Endothelial cell of umbilical vein (primary cell): Measurements from ENCODE around the gene SKOR1. TPM values are rescaled to one million over a fixed set of nuclear protein-coding genes. Genes with fewer than 3 reads are reported as not detected.

Experiments used
- BruUV-seq: library from RNA; stranded (reverse); fragments of 400-500 nt; replicated peaks from 2 replicates; lab custom pipeline; 2021; lab: Mats Ljungman, UMichigan
- CTCF ChIA-PET: fragments of 300-600, 350-600 bp; sonication (Branson Sonifier 250); formaldehyde crosslinking; loops from one replicate; lab custom pipeline; 2021; ENCODE audit warnings: antibody characterized with exemption, inconsistent platforms; lab: Charles Lee
- POLR2A ChIA-PET: fragments of 300-600, 350-600 bp; sonication (Branson Sonifier 250); formaldehyde crosslinking; loops from one replicate; lab custom pipeline; 2021; ENCODE audit warnings: antibody characterized with exemption, inconsistent platforms; lab: Charles Lee
- DNase-seq: peaks from one replicate; pipeline ENCODE4 v3.0.0-alpha.2; 2011; ENCODE audit warnings: low read depth, low spot score
- FAIRE-seq: peaks from 2 replicates; lab custom pipeline; 2011; peaks lifted over from hg19 to GRCh38; lab: Jason Lieb, UNC
- H2AFZ ChIP-seq: 2 replicates; pipeline ENCODE4 v1.6.0; 2012; ENCODE audit warnings: low read depth, low read length, control low read depth, inconsistent platforms
- H3K27ac ChIP-seq: 2 replicates; pipeline ENCODE4 v1.5.1; 2011; ENCODE audit warnings: low read depth, mild to moderate bottlenecking, control low read depth, low read length, moderate library complexity; ENCODE audit not compliant: insufficient read depth
- H3K27me3 ChIP-seq, 2 experiments: 2 replicates each; pipeline versions ENCODE4 v1.6.0 to v1.6.1; 2011; ENCODE audit warnings: low read length in 2 of 2, mixed read lengths in 1 of 2; ENCODE audit not compliant: control insufficient read depth in 2 of 2, insufficient read depth in 2 of 2
- H3K36me3 ChIP-seq, 2 experiments: 2 replicates in 1 of 2; 3 replicates in 1 of 2; pipeline ENCODE4 v1.5.1; 2011; ENCODE audit warnings: low read length in 2 of 2, mild to moderate bottlenecking in 1 of 2, moderate library complexity in 1 of 2; ENCODE audit not compliant: control insufficient read depth in 2 of 2, insufficient read depth in 2 of 2; ENCODE audit errors: extremely low read depth in 1 of 2
- H3K4me1 ChIP-seq: 3 replicates; pipeline ENCODE4 v1.5.1; 2011; ENCODE audit warnings: mild to moderate bottlenecking, low read length; ENCODE audit not compliant: control insufficient read depth, insufficient read depth; ENCODE audit errors: extremely low read depth
- H3K4me2 ChIP-seq: 2 replicates; pipeline ENCODE4 v1.6.1; 2011; ENCODE audit warnings: low read length, control low read depth, mixed read lengths; ENCODE audit not compliant: insufficient read depth
- H3K4me3 ChIP-seq, 3 experiments: fragments of 200-600 bp in 1 of 3; sonication (generic), shearing (Covaris generic) in 1 of 3; replicated peaks in 1 of 3; 2 replicates each; pipeline ENCODE4 v1.5.1; 2011 to 2016; ENCODE audit warnings: control low read depth in 3 of 3, low read length in 3 of 3, mild to moderate bottlenecking in 2 of 3, inconsistent platforms in 1 of 3, low read depth in 1 of 3, moderate library complexity in 1 of 3; ENCODE audit not compliant: insufficient read depth in 1 of 3
- H3K79me2 ChIP-seq: 2 replicates; pipeline ENCODE4 v1.6.0; 2012; ENCODE audit warnings: low read length, inconsistent platforms; ENCODE audit not compliant: control insufficient read depth, insufficient read depth
- H3K9ac ChIP-seq: replicated peaks from 2 replicates; pipeline ENCODE3; 2011; ENCODE audit warnings: low read length, control low read depth; ENCODE audit not compliant: insufficient read depth; ENCODE audit errors: extremely low read depth
- H3K9me1 ChIP-seq: replicated peaks from 3 replicates; pipeline ENCODE4 v1.6.0; 2011; ENCODE audit warnings: mild to moderate bottlenecking, low read length; ENCODE audit not compliant: control insufficient read depth, insufficient read depth; ENCODE audit errors: extremely low read depth
- H3K9me3 ChIP-seq: replicated peaks from 2 replicates; pipeline ENCODE4 v1.5.1; 2012; ENCODE audit warnings: low read length, inconsistent platforms; ENCODE audit not compliant: control insufficient read depth, insufficient read depth
- H4K20me1 ChIP-seq: replicated peaks from 2 replicates; pipeline ENCODE3; 2011; ENCODE audit warnings: mild to moderate bottlenecking, low read length; ENCODE audit not compliant: control insufficient read depth, insufficient read depth; ENCODE audit errors: extremely low read depth
- CTCF ChIP-seq, 2 donors: IDR thresholded peaks; 1 replicate in 1 of 2; 2 replicates in 1 of 2; pipeline ENCODE4 v1.5.1; 2011; ENCODE audit warnings: low read length in 2 of 2, mild to moderate bottlenecking in 2 of 2, moderate library complexity in 2 of 2, control low read depth in 1 of 2, inconsistent platforms in 1 of 2, low read depth in 1 of 2; ENCODE audit not compliant: insufficient read depth in 1 of 2; ENCODE audit errors: extremely low read depth in 1 of 2
- EZH2 ChIP-seq: IDR thresholded peaks from 2 replicates; pipeline ENCODE4 v1.6.1; 2012; ENCODE audit warnings: borderline replicate concordance, low read depth, mild to moderate bottlenecking, moderate library complexity, low read length, inconsistent platforms; ENCODE audit not compliant: severe bottlenecking
- FOS ChIP-seq: IDR thresholded peaks from 2 replicates; pipeline ENCODE4 v1.6.1; 2011; ENCODE audit warnings: mild to moderate bottlenecking, low read length, moderate library complexity, borderline replicate concordance; ENCODE audit not compliant: insufficient read depth
- GATA2 ChIP-seq: IDR thresholded peaks from 2 replicates; pipeline ENCODE4 v1.7.0; 2011; ENCODE audit warnings: low read depth, mild to moderate bottlenecking, moderate library complexity, mixed read lengths, low read length; ENCODE audit not compliant: insufficient read length, insufficient read depth
- MAX ChIP-seq: IDR thresholded peaks from 2 replicates; pipeline ENCODE4 v1.6.1; 2011; ENCODE audit not compliant: insufficient read depth, insufficient read length
- MYC ChIP-seq: IDR thresholded peaks from one replicate; pipeline ENCODE4 v1.6.1; 2011; ENCODE audit warnings: mild to moderate bottlenecking, low read depth, low read length
- POLR2A ChIP-seq: IDR thresholded peaks from 2 replicates; pipeline ENCODE4 v1.6.1; 2012; ENCODE audit warnings: low read depth, mild to moderate bottlenecking, control low read depth, low read length
- POLR2AphosphoS5 ChIP-seq: IDR thresholded peaks from 2 replicates; pipeline ENCODE4 v1.6.1; 2012; ENCODE audit warnings: low read depth, mild to moderate bottlenecking, control low read depth, low read length, moderate library complexity; ENCODE audit not compliant: insufficient read depth
- dilution Hi-C: fragments of 300-500 bp; cut with MboI; formaldehyde crosslinking; loops from one replicate; pipeline ENCODE4 v1.15.0; 2019; ENCODE audit warnings: low sequenced_read_pairs; ENCODE audit not compliant: extremely low pct_ligation_motif_present
- intact Hi-C: fragments of 100-400 bp; cut with micrococcal nuclease; formaldehyde crosslinking; loops from one replicate; pipeline ENCODE4 v1.10.0; 2022
- polyA plus RNA-seq, 4 experiments: library from polyadenylated mRNA; depleted of rRNA in 3 of 4; stranded (reverse) in 3 of 4; unstranded in 1 of 4; fragments of >200 nt; gene quantifications; 2 replicates each; pipeline versions ENCODE4 v1.2.1 to v1.2.3, GENCODE V29; 2011 to 2012; ENCODE audit warnings: missing spikeins in 1 of 4
- total RNA-seq: library from RNA; stranded (reverse); gene quantifications from 2 replicates; pipeline ENCODE4 v1.2.3, GENCODE V29; 2021

Gene SKOR1
- total and polyA plus RNA-seq, 2 donors (not counting 3 experiments of a cell fraction or from before 2014, with no cell fraction given), result 0.06 to 0.15 TPM

- no peaks in the 10 kb centered on the region for H3K4me1 ChIP-seq
- no TSS peak for BruUV-seq
- intact Hi-C loops (loop anchor here (2.0 kb wide), 1 partner anchor 898 kb away; no protein-coding TSS in a partner anchor), dilution Hi-C loops (no loop called here)
- H3K9me1 ChIP-seq, result no peaks in the 10 kb centered on the region
- no peak overlapping the region for H2AFZ ChIP-seq
- no peak overlapping the region for H3K9ac ChIP-seq
- no peak overlapping the region for H3K4me3 ChIP-seq
- H3K79me2 ChIP-seq, result no peaks in the 10 kb centered on the region
- no peak for TF ChIP-seq POLR2A
- TF ChIP-seq FOS, result no peak
- TF ChIP-seq CTCF (IDR thresholded peaks at IDR 0.05; ENCODE audit: extremely low read depth in 1 of 2, insufficient read depth in 1 of 2, low read depth in 1 of 2, low read length in 2 of 2), result no peak
- TF ChIP-seq GATA2, result no peak
- no peak for TF ChIP-seq MYC
- no peak for TF ChIP-seq MAX
- no peak for TF ChIP-seq POLR2AphosphoS5
- TF ChIP-seq EZH2, result no peak
- no peaks in the 10 kb centered on the region for H4K20me1 ChIP-seq
- H3K36me3 ChIP-seq, result no peaks in the 10 kb centered on the region
- H3K27me3 ChIP-seq, result peaks cover 33 to 44% of the 10 kb centered on the region in 2 experiments
- H3K27ac ChIP-seq, result no peak overlapping the region
- no peak for DNase-seq
- H3K9me3 ChIP-seq, result no peaks in the 10 kb centered on the region
- FAIRE-seq, result no peak
- H3K4me2 ChIP-seq, result no peak overlapping the region
- ChIA-PET CTCF (no interaction called here), POLR2A (no interaction called here)
These were observed 8.6 kb upstream of the SKOR1 start for GRCh38 chr15:67816668-67817067.
